Left ventricle myocardium inferior (tissue), 1 donor: ENCODE results near the gene RAC2. TPM values are rescaled to one million over a fixed set of nuclear protein-coding genes. Genes with fewer than 3 reads are reported as not detected.

Source experiments
- DNase-seq: peaks from one replicate; pipeline ENCODE4 v3.0.0-alpha.2; 2020
- H3K27ac ChIP-seq: fragments of 200-600 bp; replicated peaks from 2 replicates; pipeline ENCODE4 v1.8.0; 2021
- H3K27me3 ChIP-seq: fragments of 200-600 bp; 2 replicates; pipeline ENCODE4 v1.8.0; 2021; ENCODE audit warnings: low read depth
- H3K36me3 ChIP-seq: fragments of 200-600 bp; 2 replicates; pipeline ENCODE4 v1.8.0; 2021
- H3K4me1 ChIP-seq: fragments of 200-600 bp; 2 replicates; pipeline ENCODE4 v1.8.0; 2021
- H3K4me3 ChIP-seq: fragments of 200-600 bp; 2 replicates; pipeline ENCODE4 v1.8.0; 2021; ENCODE audit warnings: mild to moderate bottlenecking, moderate library complexity
- H3K9me3 ChIP-seq: fragments of 200-600 bp; replicated peaks from 2 replicates; pipeline ENCODE4 v1.8.0; 2021
- CTCF ChIP-seq: fragments of 200-600 bp; IDR thresholded peaks from 2 replicates; pipeline ENCODE4 v1.8.0; 2021; ENCODE audit warnings: antibody characterized with exemption, mild to moderate bottlenecking, borderline replicate concordance
- intact Hi-C: fragments of 100-400 bp; cut with micrococcal nuclease; formaldehyde crosslinking; loops from one replicate; pipeline ENCODE4 v1.11.0; 2022
- total RNA-seq: library from RNA; stranded (reverse); fragmentation: NEBNext Ultra II Directional; extraction: Animal tissue kit (Norgen Biotek cat#: 25700); gene quantifications from one replicate; pipeline ENCODE4 v1.2.1, GENCODE V29; 2021
- donor health status: DM: no; HTN: yes; CAD: no; lungs with severe emphysema.

Gene RAC2
- total RNA-seq, 1 donor from 2014 or later: 1.8 TPM

GRCh38 chr22:37289156-37289735, 45.2 kb upstream of the RAC2 start:
- peaks cover 4% of the 10 kb centered on the region for H3K9me3 ChIP-seq
- TF ChIP-seq CTCF: no peak
- DNase-seq: no peak
- no peak overlapping the region for H3K4me3 ChIP-seq
- intact Hi-C loops: no loop called here
- peaks cover 7% of the 10 kb centered on the region for H3K4me1 ChIP-seq
- H3K27me3 ChIP-seq: peaks cover 91% of the 10 kb centered on the region
- H3K36me3 ChIP-seq: no peaks in the 10 kb centered on the region
- no peak overlapping the region for H3K27ac ChIP-seq

- no peak overlapping the region for H3K27ac ChIP-seq
- H3K9me3 ChIP-seq: peaks cover 4% of the 10 kb centered on the region
- no peak for DNase-seq
- intact Hi-C loops: no loop called here
- no peaks in the 10 kb centered on the region for H3K36me3 ChIP-seq
- peaks cover 93% of the 10 kb centered on the region for H3K27me3 ChIP-seq
- peaks cover 11% of the 10 kb centered on the region for H3K4me1 ChIP-seq
- no peak for TF ChIP-seq CTCF
- H3K4me3 ChIP-seq: no peak overlapping the region
These were observed 44.5 kb upstream of the RAC2 start for GRCh38 chr22:37288521-37288920.

- no peak overlapping the region for H3K4me3 ChIP-seq
- H3K27me3 ChIP-seq: peaks cover 93% of the 10 kb centered on the region
- intact Hi-C loops: no loop called here
- no peak overlapping the region for H3K27ac ChIP-seq
- peaks cover 4% of the 10 kb centered on the region for H3K9me3 ChIP-seq
- no peaks in the 10 kb centered on the region for H3K36me3 ChIP-seq
- H3K4me1 ChIP-seq: peaks cover 11% of the 10 kb centered on the region
- no peak for DNase-seq
- no peak for TF ChIP-seq CTCF
These were observed 43.5 kb upstream of the RAC2 start for GRCh38 chr22:37287550-37287951.

GRCh38 chr22:37285937-37286336, 41.9 kb upstream of the RAC2 start:
- Histone ChIP-seq H3K27ac (no peak overlapping the region), H3K4me1 (peaks cover 11% of the 10 kb centered on the region), H3K36me3 (no peaks in the 10 kb centered on the region), H3K4me3 (peak overlapping the region; percentile 5), H3K27me3 (peaks cover 93% of the 10 kb centered on the region), H3K9me3 (no peaks in the 10 kb centered on the region)
- no peak for DNase-seq
- intact Hi-C loops: no loop called here
- TF ChIP-seq CTCF: no peak

GRCh38 chr22:37284805-37285355, 40.8 kb upstream of the RAC2 start:
- DNase-seq: peak; percentile 49
- H3K27me3 ChIP-seq: peaks cover 95% of the 10 kb centered on the region
- peaks cover 11% of the 10 kb centered on the region for H3K4me1 ChIP-seq
- no peak for TF ChIP-seq CTCF
- intact Hi-C loops: no loop called here
- no peaks in the 10 kb centered on the region for H3K36me3 ChIP-seq
- H3K27ac ChIP-seq: peak overlapping the region; percentile 55
- peak overlapping the region; percentile 51 for H3K4me3 ChIP-seq
- no peaks in the 10 kb centered on the region for H3K9me3 ChIP-seq
